GM19328 (cell line): ENCODE data around the gene ZCCHC7.

ENCODE experiments used
- ATAC-seq: cut with Tn5 transposase; IDR thresholded peaks from one replicate; pipeline ENCODE4 v1.9.1; 2021; ENCODE audit warnings: mild to moderate bottlenecking, moderate library complexity; ENCODE audit not compliant: unreplicated experiment

The ZCCHC7 gene

GRCh38 chr9:37364751-37365360 lies 244.5 kb downstream of the ZCCHC7 start:
- ATAC-seq, result no peak

- ATAC-seq, result peak; percentile 32
Observed at GRCh38 chr9:37369671-37370070, 249.3 kb downstream of the ZCCHC7 start.

- ATAC-seq, result no peak
Observed at GRCh38 chr9:37370282-37370681, 249.9 kb downstream of the ZCCHC7 start.

GRCh38 chr9:37370968-37371563 lies 250.7 kb downstream of the ZCCHC7 start:
- ATAC-seq, result peak; percentile 70

GRCh38 chr9:37371565-37372464 lies 251.4 kb downstream of the ZCCHC7 start:
- ATAC-seq, result no peak

GRCh38 chr9:37372839-37373238 lies 252.5 kb downstream of the ZCCHC7 start:
- no peak for ATAC-seq

- no peak for ATAC-seq
Observed at GRCh38 chr9:37373621-37374020, 253.2 kb downstream of the ZCCHC7 start.

GRCh38 chr9:37374892-37375291 lies 254.5 kb downstream of the ZCCHC7 start:
- no peak for ATAC-seq

- ATAC-seq, result no peak
Observed at GRCh38 chr9:37377688-37378612, 257.6 kb downstream of the ZCCHC7 start.

- ATAC-seq, result no peak
Observed at GRCh38 chr9:37378613-37379004, 258.2 kb downstream of the ZCCHC7 start.

GRCh38 chr9:37379835-37380234 lies 259.5 kb downstream of the ZCCHC7 start:
- ATAC-seq, result no peak

GRCh38 chr9:37380570-37380969 lies 260.2 kb downstream of the ZCCHC7 start:
- ATAC-seq, result no peak

GRCh38 chr9:37381094-37381741 lies 260.8 kb downstream of the ZCCHC7 start:
- ATAC-seq, result no peak

GRCh38 chr9:37382161-37382981 lies 262.0 kb downstream of the ZCCHC7 start:
- ATAC-seq, result peak; percentile 39

GRCh38 chr9:37382982-37383357 lies 262.6 kb downstream of the ZCCHC7 start:
- ATAC-seq, result peak; percentile 21

GRCh38 chr9:37383393-37383792 lies 263.0 kb downstream of the ZCCHC7 start:
- ATAC-seq, result no peak

GRCh38 chr9:37383876-37384746 lies 263.7 kb downstream of the ZCCHC7 start:
- no peak for ATAC-seq

- ATAC-seq, result no peak
Observed at GRCh38 chr9:37385286-37385685, 264.9 kb downstream of the ZCCHC7 start.

- no peak for ATAC-seq
Observed at GRCh38 chr9:37386988-37387387, 266.6 kb downstream of the ZCCHC7 start.
